HG03066 (cell line): ENCODE results near the gene CDKN1A.

Source experiments
- ATAC-seq: cut with Tn5 transposase; IDR thresholded peaks from one replicate; pipeline ENCODE4 v1.9.1; 2021; ENCODE audit warnings: low read depth; ENCODE audit not compliant: unreplicated experiment

CDKN1A gene

GRCh38 chr6:36676141-36677058 is 2.1 kb upstream of the CDKN1A start:
- ATAC-seq = no peak

GRCh38 chr6:36677059-36677749 is 1.3 kb upstream of the CDKN1A start:
- no peak for ATAC-seq

- no peak for ATAC-seq
Observed at GRCh38 chr6:36677753-36678487, 594 bp upstream of the CDKN1A start.

DNA sequence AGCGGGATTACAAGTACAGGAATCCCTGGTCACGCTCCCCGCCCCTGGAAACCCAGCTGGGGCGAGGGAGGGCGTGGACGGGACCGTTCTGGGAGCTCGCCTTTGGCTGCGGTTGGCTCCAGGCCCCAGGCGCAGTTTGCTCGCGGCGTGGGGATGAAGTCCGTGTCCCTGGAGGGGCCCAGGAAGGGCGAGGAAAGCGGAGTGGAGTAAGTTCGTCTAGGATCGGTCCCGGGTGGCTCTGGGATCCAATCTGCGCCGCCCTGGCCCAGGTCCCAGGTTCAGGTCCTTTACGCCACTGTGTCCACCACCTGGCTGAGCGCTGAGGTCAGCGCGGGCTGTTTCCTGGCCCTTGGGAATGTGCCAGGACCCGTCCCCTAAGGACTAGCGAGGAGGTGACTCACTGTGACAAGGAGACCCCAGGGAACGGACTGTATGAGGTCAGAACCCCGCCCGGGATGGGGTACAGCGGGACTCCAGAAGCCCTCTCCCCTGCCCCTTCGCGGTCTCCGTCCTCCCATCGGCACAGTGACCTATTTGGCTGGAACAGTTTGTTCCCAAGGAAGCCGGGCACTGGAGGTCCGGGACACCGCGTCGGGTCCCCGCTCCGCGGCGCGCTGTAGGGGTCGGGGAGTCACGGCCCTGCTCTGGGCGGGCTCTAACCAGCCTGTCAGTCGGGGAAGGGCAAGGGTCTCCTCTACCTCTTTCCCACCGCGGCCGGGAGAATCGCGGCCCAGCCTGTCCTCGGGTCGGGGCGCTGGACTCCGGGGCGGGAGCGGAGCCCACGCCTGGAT is 724 bp downstream of the CDKN1A start:
- no peak for ATAC-seq

- no peak for ATAC-seq
Observed at GRCh38 chr6:36682328-36683144, 4.0 kb downstream of the CDKN1A start.

DNA sequence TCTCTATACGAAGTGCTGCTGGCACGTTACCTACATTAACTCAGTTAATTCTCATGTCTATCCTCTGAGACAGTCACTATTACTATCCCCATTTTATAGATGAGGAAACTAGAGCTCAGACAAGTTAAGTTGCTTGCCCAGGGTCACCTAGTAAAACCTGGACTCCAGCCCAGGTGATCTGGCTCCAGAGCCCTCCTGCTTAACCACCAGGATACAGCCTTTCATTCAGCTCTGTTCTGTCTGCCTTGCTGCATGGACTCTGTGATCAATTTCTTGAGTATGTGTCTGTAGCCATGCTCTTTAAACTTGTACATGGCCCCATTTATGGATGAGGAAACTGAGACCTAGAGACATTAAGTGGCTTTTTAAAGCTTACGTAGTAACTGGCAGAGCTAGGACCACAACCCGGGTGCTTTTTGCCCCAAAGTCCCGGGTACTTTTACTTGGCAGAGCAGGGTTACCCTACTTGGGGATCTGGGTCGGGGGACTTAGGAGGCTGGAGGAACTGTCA is 4.7 kb downstream of the CDKN1A start:
- ATAC-seq = no peak

- ATAC-seq = no peak
Observed at GRCh38 chr6:36683656-36684446, 5.3 kb downstream of the CDKN1A start.

DNA sequence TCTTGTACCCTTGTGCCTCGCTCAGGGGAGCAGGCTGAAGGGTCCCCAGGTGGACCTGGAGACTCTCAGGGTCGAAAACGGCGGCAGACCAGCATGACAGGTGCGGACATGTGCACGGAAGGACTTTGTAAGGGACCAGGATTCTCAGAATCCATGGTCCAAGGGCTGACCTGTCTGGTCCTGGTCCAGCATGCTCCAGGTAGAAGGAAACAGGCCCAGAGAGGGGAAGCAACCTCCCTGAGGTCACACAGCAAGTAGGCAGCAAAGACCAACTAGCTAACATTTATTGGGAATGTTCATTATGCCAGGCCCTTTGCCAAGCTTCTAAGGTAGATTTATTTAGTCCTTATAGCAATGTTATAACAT is 5.9 kb downstream of the CDKN1A start:
- no peak for ATAC-seq

- no peak for ATAC-seq
Observed at GRCh38 chr6:36685166-36685924, 6.8 kb downstream of the CDKN1A start.

- no peak for ATAC-seq
Observed at GRCh38 chr6:36685926-36686667, 7.6 kb downstream of the CDKN1A start.

- ATAC-seq = no peak
Observed at GRCh38 chr6:36686668-36687513, 8.4 kb downstream of the CDKN1A start.

DNA sequence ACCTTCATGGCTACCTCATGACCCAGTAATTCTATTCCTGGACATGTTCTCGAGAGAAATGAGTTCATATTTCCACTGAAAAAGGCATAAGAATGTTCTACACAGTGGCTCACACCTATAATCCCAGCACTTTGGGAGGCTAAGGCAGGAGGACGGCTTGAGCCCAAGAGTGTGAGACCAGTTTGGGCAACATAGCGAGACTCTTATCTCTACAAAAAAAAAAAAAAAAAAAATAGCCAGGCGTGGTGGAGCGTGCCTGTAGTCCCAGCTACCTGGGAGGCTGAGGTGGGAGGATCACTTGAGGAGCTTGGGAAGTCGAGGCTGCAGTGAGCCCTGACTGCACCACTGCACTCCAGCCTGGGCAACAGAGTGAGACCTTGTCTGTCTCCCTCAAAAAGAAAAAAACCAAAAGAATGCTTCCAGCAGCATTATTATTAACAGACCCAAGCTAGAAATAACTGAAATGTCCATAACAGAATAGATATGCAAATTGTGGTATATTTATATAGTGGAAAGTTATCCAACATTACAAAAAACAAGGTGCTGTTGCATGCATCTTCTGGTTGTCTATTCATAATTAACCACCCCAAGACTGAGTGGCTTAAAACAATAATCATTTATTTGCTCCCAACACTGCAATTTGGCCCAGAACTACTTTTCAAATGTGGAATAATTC is 9.7 kb downstream of the CDKN1A start:
- ATAC-seq = no peak

DNA sequence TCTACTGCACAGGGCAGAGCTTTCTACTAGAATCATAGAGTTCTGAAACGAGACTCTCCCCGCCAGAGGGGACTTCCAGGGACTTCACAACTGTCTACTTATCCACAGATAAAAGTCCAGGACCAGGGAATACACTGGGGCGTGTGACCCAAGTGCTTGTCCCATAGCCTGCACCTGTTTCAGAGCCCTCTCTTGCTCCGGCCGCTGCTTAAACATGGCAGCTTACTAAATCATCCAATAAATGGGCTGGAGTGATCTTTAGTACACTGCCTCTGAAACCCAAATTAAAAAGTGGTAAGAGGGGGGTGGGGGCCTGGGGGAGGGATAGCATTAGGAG is 10.2 kb downstream of the CDKN1A start:
- ATAC-seq = no peak

GRCh38 chr6:36691011-36691410 is 12.5 kb downstream of the CDKN1A start:
- ATAC-seq = no peak

GRCh38 chr6:36691612-36692011 is 13.1 kb downstream of the CDKN1A start:
- no peak for ATAC-seq

- no peak for ATAC-seq
Observed at GRCh38 chr6:36692220-36692619, 13.7 kb downstream of the CDKN1A start.
